Measurements from ENCODE around the gene WBP1. TPM values are rescaled to one million over a fixed set of nuclear protein-coding genes. Genes with fewer than 3 reads are reported as not detected.
"Not testable (repeated sequence)": the region's sequence is repeated elsewhere in the genome, so short reads cannot be mapped to it uniquely, and the experiment has no call there.

The WBP1 gene
- total and polyA plus RNA-seq, 2 donors: 23.1 to 99.3 TPM

- no peak overlapping the region for H3K4me3 ChIP-seq (ENCODE audit: low read depth, low read length)
- no peaks in the 10 kb centered on the region for H3K36me3 ChIP-seq (ENCODE audit: insufficient read depth)
- 72% methylated on average over 6 of the region's 6 CpGs for WGBS
- DNase-seq (ENCODE audit: extremely low spot score): no peak
- no peak overlapping the region for H3K27ac ChIP-seq (ENCODE audit: low read depth)
- peaks cover 1% of the 10 kb centered on the region for H3K4me1 ChIP-seq (ENCODE audit: insufficient read depth)
Measured at GRCh38 chr2:74436848-74437695, 21.2 kb upstream of the WBP1 start.

- no peak for DNase-seq (ENCODE audit: extremely low spot score)
- Histone ChIP-seq H3K27ac (ENCODE audit: low read depth) (no peak overlapping the region), H3K36me3 (ENCODE audit: insufficient read depth) (no peaks in the 10 kb centered on the region), H3K4me1 (ENCODE audit: insufficient read depth) (peaks cover 1% of the 10 kb centered on the region), H3K4me3 (ENCODE audit: low read depth, low read length) (no peak overlapping the region)
- WGBS: 96% methylated on average over 1 of the region's 1 CpG
Measured at GRCh38 chr2:74438248-74438647, 20.0 kb upstream of the WBP1 start.

- H3K36me3 ChIP-seq (ENCODE audit: insufficient read depth): no peaks in the 10 kb centered on the region
- H3K4me1 ChIP-seq (ENCODE audit: insufficient read depth): peaks cover 1% of the 10 kb centered on the region
- no peak overlapping the region for H3K27ac ChIP-seq (ENCODE audit: low read depth)
- no peak for DNase-seq (ENCODE audit: extremely low spot score)
- 29% methylated on average over 3 of the region's 3 CpGs for WGBS
- H3K4me3 ChIP-seq (ENCODE audit: low read depth, low read length): peak overlapping the region; percentile 42
Measured at GRCh38 chr2:74439373-74439772, 18.9 kb upstream of the WBP1 start.

- WGBS: 12% methylated on average over 14 of the region's 14 CpGs
- Histone ChIP-seq H3K36me3 (ENCODE audit: insufficient read depth) (no peaks in the 10 kb centered on the region), H3K27ac (ENCODE audit: low read depth) (no peak overlapping the region), H3K4me3 (ENCODE audit: low read depth, low read length) (peak overlapping the region; percentile 42), H3K4me1 (ENCODE audit: insufficient read depth) (peaks cover 1% of the 10 kb centered on the region)
- no peak for DNase-seq (ENCODE audit: extremely low spot score)
Measured at GRCh38 chr2:74439803-74440377, 18.3 kb upstream of the WBP1 start.

GRCh38 chr2:74440378-74441169, 17.7 kb upstream of the WBP1 start:
- H3K36me3 ChIP-seq (ENCODE audit: insufficient read depth): no peaks in the 10 kb centered on the region

GRCh38 chr2:74441170-74441689, 17.0 kb upstream of the WBP1 start:
- Histone ChIP-seq H3K36me3 (ENCODE audit: insufficient read depth) (no peaks in the 10 kb centered on the region), H3K27ac (ENCODE audit: low read depth) (no peak overlapping the region), H3K4me1 (ENCODE audit: insufficient read depth) (peaks cover 1% of the 10 kb centered on the region), H3K4me3 (ENCODE audit: low read depth, low read length) (peak overlapping the region; percentile 42)
- no peak for DNase-seq (ENCODE audit: extremely low spot score)
- 34% methylated on average over 33 of the region's 33 CpGs for WGBS

More at GRCh38 chr2:74440378-74441169, 17.7 kb upstream of the WBP1 start:
- H3K27ac ChIP-seq (ENCODE audit: low read depth): peak overlapping the region; percentile 41
- H3K4me3 ChIP-seq (ENCODE audit: low read depth, low read length): peak overlapping the region; percentile 42
- H3K4me1 ChIP-seq (ENCODE audit: insufficient read depth): peaks cover 1% of the 10 kb centered on the region
- DNase-seq (ENCODE audit: extremely low spot score): peak; percentile 80
- WGBS: 14% methylated on average over 45 of the region's 45 CpGs

- WGBS: 12% methylated on average over 75 of the region's 75 CpGs
Measured at GRCh38 chr2:74441690-74442482, 16.4 kb upstream of the WBP1 start, which contains the start of gene RTKN. TSS of gene RTKN (minus strand) at chr2:74441937. CDS start at chr2:74441816, 121 bp downstream.

GRCh38 chr2:74442483-74443297, 15.5 kb upstream of the WBP1 start:
- not testable (repeated sequence) for DNase-seq (ENCODE audit: extremely low spot score); H3K27ac ChIP-seq (ENCODE audit: low read depth); H3K36me3 ChIP-seq (ENCODE audit: insufficient read depth); H3K4me3 ChIP-seq (ENCODE audit: low read depth, low read length); H3K4me1 ChIP-seq (ENCODE audit: insufficient read depth)
- 93% methylated on average over 16 of the region's 16 CpGs for WGBS

More at GRCh38 chr2:74441690-74442482, 16.4 kb upstream of the WBP1 start, which contains the start of gene RTKN:
- DNase-seq (ENCODE audit: extremely low spot score): no peak
- H3K27ac ChIP-seq (ENCODE audit: low read depth): peak within 1 kb of the TSS; percentile 41
- H3K4me3 ChIP-seq (ENCODE audit: low read depth, low read length): peak within 1 kb of the TSS; percentile 42
- H3K36me3 ChIP-seq (ENCODE audit: insufficient read depth): no peaks in the 10 kb centered on the region
- peaks cover 1% of the 10 kb centered on the region for H3K4me1 ChIP-seq (ENCODE audit: insufficient read depth)

GRCh38 chr2:74444498-74445318, 13.5 kb upstream of the WBP1 start:
- no peak for DNase-seq (ENCODE audit: extremely low spot score)
- H3K36me3 ChIP-seq (ENCODE audit: insufficient read depth): peaks cover 2% of the 10 kb centered on the region
- peaks cover 1% of the 10 kb centered on the region for H3K4me1 ChIP-seq (ENCODE audit: insufficient read depth)
- no peak overlapping the region for H3K4me3 ChIP-seq (ENCODE audit: low read depth, low read length)
- H3K27ac ChIP-seq (ENCODE audit: low read depth): no peak overlapping the region
- WGBS: 27% methylated on average over 5 of the region's 5 CpGs

GRCh38 chr2:74447230-74447999, 10.8 kb upstream of the WBP1 start:
- Histone ChIP-seq H3K4me1 (ENCODE audit: insufficient read depth) (no peaks in the 10 kb centered on the region), H3K36me3 (ENCODE audit: insufficient read depth) (peaks cover 2% of the 10 kb centered on the region), H3K4me3 (ENCODE audit: low read depth, low read length) (no peak overlapping the region), H3K27ac (ENCODE audit: low read depth) (no peak overlapping the region)
- no peak for DNase-seq (ENCODE audit: extremely low spot score)
- WGBS: 75% methylated on average over 5 of the region's 5 CpGs

- Histone ChIP-seq H3K36me3 (ENCODE audit: insufficient read depth) (peaks cover 2% of the 10 kb centered on the region), H3K4me3 (ENCODE audit: low read depth, low read length) (no peak overlapping the region), H3K4me1 (ENCODE audit: insufficient read depth) (no peaks in the 10 kb centered on the region), H3K27ac (ENCODE audit: low read depth) (no peak overlapping the region)
- DNase-seq (ENCODE audit: extremely low spot score): no peak
- WGBS: 72% methylated on average over 2 of the region's 2 CpGs
Measured at GRCh38 chr2:74448771-74449170, 9.5 kb upstream of the WBP1 start.
